ENCODE measurements around the gene LGMN.

DNA sequence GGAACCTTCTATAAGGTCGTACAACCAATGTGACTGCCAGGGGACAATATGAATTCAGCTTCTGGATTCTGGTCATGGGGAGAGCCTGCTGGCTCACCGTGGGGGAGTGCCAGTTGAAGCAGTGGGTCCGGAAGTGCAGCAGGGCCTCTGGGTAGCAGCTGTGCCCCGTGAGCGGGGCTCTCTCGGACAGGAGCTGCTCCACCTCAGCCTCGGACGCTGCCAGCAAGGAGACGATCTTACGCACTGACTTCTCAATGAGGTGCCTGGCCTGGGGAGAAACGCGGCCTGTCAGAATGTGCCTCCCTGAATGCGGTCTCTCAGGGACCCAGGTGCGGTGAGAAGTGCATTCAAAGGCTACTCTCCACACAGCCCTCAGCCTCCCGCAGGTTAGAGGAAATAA lies 42.0 kb downstream of the LGMN start:
- TF ChIP-seq CTCF (IDR thresholded peaks at IDR 0.05) (no peak), POLR2A (IDR thresholded peaks at IDR 0.05) (no peak), EP300 (IDR thresholded peaks at IDR 0.05; ENCODE audit: low read depth) (no peak)
